ENCODE results near the gene ARHGEF37. TPM values are rescaled to one million over a fixed set of nuclear protein-coding genes. Genes with fewer than 3 reads are reported as not detected.

Gene ARHGEF37
- total RNA-seq, 2 experiments from 2014 or later: 1.1 TPM

DNA sequence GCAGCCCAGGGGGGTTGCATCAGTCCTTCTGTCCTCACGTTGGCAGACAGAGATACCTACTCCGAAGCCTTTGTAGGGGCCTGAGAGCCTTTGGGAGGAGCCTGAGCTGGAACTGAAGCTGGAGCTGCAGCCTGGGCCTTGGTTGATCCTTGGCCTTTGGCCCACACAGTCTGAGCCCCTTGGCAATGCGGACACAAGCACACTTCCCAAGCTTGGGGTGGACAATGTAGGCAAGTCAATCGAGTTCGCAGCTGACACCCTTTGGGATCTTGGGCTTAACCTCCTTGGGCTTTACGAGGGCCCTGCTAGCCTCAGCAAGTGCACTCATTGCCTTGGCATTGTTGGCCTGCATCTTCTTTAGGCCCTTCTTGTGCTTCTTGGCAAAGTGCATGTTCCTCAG, 36.0 kb upstream of the ARHGEF37 start:
- TF ChIP-seq, protein P1, sequence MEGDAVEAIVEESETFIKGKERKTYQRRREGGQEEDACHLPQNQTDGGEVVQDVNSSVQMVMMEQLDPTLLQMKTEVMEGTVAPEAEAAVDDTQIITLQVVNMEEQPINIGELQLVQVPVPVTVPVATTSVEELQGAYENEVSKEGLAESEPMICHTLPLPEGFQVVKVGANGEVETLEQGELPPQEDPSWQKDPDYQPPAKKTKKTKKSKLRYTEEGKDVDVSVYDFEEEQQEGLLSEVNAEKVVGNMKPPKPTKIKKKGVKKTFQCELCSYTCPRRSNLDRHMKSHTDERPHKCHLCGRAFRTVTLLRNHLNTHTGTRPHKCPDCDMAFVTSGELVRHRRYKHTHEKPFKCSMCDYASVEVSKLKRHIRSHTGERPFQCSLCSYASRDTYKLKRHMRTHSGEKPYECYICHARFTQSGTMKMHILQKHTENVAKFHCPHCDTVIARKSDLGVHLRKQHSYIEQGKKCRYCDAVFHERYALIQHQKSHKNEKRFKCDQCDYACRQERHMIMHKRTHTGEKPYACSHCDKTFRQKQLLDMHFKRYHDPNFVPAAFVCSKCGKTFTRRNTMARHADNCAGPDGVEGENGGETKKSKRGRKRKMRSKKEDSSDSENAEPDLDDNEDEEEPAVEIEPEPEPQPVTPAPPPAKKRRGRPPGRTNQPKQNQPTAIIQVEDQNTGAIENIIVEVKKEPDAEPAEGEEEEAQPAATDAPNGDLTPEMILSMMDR (IDR thresholded peaks at IDR 0.05): no peak
- Mint-ChIP-seq H3K36me3 (ENCODE audit: low read depth) (peaks cover 78% of the 10 kb centered on the region), H3K9me3 (no peaks in the 10 kb centered on the region), H3K27ac (no peak overlapping the region), H3K4me3 (no peak overlapping the region), H3K27me3 (no peaks in the 10 kb centered on the region), H3K4me1 (ENCODE audit: low read depth) (peaks cover 56% of the 10 kb centered on the region)
- ATAC-seq (no peak), DNase-seq (no peak)
- ChIA-PET CTCF (interaction anchor here (1.3 to 2.4 kb wide), 3 partner anchors 17 to 27 kb away, joined by 3 to 9 read pairs (median 6); no protein-coding TSS in a partner anchor), POLR2A (interaction anchor here (1.2 to 2.4 kb wide), 3 partner anchors 9 to 27 kb away, joined by 3 to 8 read pairs (median 7); no protein-coding TSS in a partner anchor)
- intact Hi-C loops (cut with micrococcal nuclease): no loop called here

DNA sequence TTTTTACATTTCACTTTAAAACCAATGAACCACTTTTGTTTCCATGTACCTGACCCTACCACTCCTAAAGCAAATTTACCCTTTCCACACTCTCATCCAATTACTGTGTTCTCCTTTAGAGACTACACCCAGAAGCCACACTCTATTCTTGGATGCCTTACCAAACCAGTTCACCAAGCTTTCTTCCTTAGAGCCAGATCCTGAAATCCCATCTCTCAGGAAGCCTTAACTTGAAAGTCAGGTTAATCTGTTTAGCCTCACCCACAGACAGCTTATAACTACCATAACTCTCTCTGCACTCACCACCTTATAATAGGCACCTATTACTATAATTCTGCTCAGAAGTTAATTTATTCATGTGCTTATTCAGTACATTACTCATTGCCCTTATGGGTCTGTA, 34.3 kb upstream of the ARHGEF37 start:
- peak overlapping the region; percentile 96 for H3K4me3 Mint-ChIP-seq
- intact Hi-C loops (cut with micrococcal nuclease): no loop called here
- peak overlapping the region; percentile 81 for H3K27ac Mint-ChIP-seq
- ATAC-seq (no peak), DNase-seq (no peak)
- H3K36me3 Mint-ChIP-seq (ENCODE audit: low read depth): peaks cover 76% of the 10 kb centered on the region
- no peaks in the 10 kb centered on the region for H3K9me3 Mint-ChIP-seq
- CTCF ChIA-PET: interaction anchor here (1.2 to 1.3 kb wide), 2 partner anchors 19 to 112 kb away, joined by 3 read pairs; no protein-coding TSS in a partner anchor
- TF ChIP-seq, protein P1 (IDR thresholded peaks at IDR 0.05): no peak
- peaks cover 49% of the 10 kb centered on the region for H3K4me1 Mint-ChIP-seq (ENCODE audit: low read depth)
- no peaks in the 10 kb centered on the region for H3K27me3 Mint-ChIP-seq
- POLR2A ChIA-PET: interaction anchor here (0.6 to 1.1 kb wide), 3 partner anchors 23 to 340 kb away, joined by 3 to 4 read pairs (median 4); partner anchors contain the start of gene ARHGEF37

DNA sequence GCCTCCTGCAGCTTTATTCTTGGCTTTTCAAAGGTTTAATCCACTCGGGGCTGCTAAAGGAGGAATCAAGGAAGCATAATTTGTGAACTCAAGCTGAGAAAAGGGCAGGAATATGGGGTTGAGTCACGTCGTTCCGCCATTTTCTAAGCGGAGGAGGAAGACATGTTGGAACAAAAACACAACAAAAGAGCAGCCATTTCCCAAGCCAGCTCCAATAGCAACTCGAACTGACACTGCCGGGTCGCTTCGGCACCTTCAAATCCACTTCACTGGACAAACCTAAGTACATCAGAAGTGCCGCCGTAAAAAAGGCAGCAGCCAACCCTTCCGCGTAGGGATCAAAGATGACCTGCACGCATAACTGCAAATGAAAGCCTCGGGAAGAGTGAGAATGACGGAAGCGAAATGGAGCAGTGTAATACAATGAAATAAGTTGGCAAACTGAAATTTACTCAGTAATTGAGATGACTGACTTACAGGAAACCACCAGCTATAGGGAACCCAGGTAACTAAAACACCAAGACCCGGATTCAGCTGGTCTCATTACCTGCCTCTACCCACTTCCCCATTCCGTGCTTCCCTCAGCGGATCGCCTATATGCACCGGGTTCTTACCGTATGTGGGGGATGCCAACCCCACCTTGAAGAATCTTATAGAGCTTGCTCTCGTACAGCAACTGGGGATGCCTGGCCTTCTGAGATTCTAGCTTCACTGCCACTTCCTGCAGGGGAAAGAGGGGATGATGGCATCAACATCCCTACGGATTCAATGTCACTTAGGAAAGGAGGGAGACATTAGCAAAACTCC, 31.6 kb upstream of the ARHGEF37 start:
- no peaks in the 10 kb centered on the region for H3K9me3 Mint-ChIP-seq
- H3K36me3 Mint-ChIP-seq (ENCODE audit: low read depth): peaks cover 58% of the 10 kb centered on the region
- peak; percentile 5 for ATAC-seq
- TF ChIP-seq, protein P1 (IDR thresholded peaks at IDR 0.05): no peak
- peak overlapping the region; percentile 96 for H3K4me3 Mint-ChIP-seq
- no peaks in the 10 kb centered on the region for H3K27me3 Mint-ChIP-seq
- ChIA-PET POLR2A (interaction anchor here (0.6 to 2.8 kb wide), 19 partner anchors 12 to 650 kb away, joined by 3 to 19 read pairs (median 4); partner anchors contain the start of gene GRPEL2), CTCF (interaction anchor here (0.6 to 2.9 kb wide), 12 partner anchors 9 to 410 kb away, joined by 3 to 7 read pairs (median 4); no protein-coding TSS in a partner anchor)
- peak; percentile 63 for DNase-seq
- H3K27ac Mint-ChIP-seq: peak overlapping the region; percentile 99
- peaks cover 32% of the 10 kb centered on the region for H3K4me1 Mint-ChIP-seq (ENCODE audit: low read depth)
- intact Hi-C loops (cut with micrococcal nuclease): no loop called here

DNA sequence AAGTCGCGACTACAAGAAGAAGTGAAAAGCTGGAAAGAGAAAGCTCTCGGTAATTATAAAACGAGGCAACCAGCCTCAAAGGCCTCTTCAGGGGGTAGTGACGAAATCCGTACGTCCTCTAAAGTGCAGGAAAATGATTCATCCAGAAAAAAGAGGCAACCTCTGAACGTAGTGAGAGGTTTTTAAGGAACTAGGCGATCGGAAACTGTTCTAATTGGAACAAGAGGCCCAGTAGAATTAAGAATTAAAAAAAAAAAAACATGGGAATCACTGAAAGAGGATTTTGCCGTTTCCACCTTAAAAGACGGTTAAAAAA, 31.1 kb upstream of the ARHGEF37 start:
- Mint-ChIP-seq H3K36me3 (ENCODE audit: low read depth) (peaks cover 52% of the 10 kb centered on the region), H3K27me3 (no peaks in the 10 kb centered on the region)
- POLR2A ChIA-PET: interaction anchor here (0.6 to 2.8 kb wide), 18 partner anchors 11 to 899 kb away, joined by 3 to 19 read pairs (median 4); partner anchors contain the start of gene GRPEL2

More for the DNA sequence above, 31.1 kb upstream of the ARHGEF37 start:
- Mint-ChIP-seq H3K4me1 (ENCODE audit: low read depth) (peaks cover 29% of the 10 kb centered on the region), H3K4me3 (peak overlapping the region; percentile 96), H3K27ac (peak overlapping the region; percentile 99), H3K9me3 (no peaks in the 10 kb centered on the region)
- TF ChIP-seq, protein P1 (IDR thresholded peaks at IDR 0.05): no peak
- intact Hi-C loops (cut with micrococcal nuclease): no loop called here
- ATAC-seq (no peak), DNase-seq (no peak)
- CTCF ChIA-PET: interaction anchor here (0.6 to 2.9 kb wide), 9 partner anchors 9 to 410 kb away, joined by 3 to 7 read pairs (median 5); no protein-coding TSS in a partner anchor
